NCI-H1436 (cell line): ENCODE results near the gene AEBP1.

Source experiments
- DNase-seq: peaks from one replicate; lab custom pipeline; 2025; lab: John Stamatoyannopoulos, UW

AEBP1 gene

GRCh38 chr7:44085546-44085945, 18.6 kb upstream of the AEBP1 start:
- DNase-seq = no peak

GRCh38 chr7:44086627-44087026, 17.5 kb upstream of the AEBP1 start:
- no peak for DNase-seq

- DNase-seq = no peak
Measured at GRCh38 chr7:44087911-44088838, 16.0 kb upstream of the AEBP1 start.

- DNase-seq = no peak
Measured at GRCh38 chr7:44093102-44093641, 11.0 kb upstream of the AEBP1 start.

GRCh38 chr7:44094365-44094764, 9.8 kb upstream of the AEBP1 start:
- DNase-seq = no peak

GRCh38 chr7:44094883-44095592, 9.1 kb upstream of the AEBP1 start:
- DNase-seq = no peak

GRCh38 chr7:44095781-44096180, 8.4 kb upstream of the AEBP1 start:
- DNase-seq = no peak

- no peak for DNase-seq
Measured at GRCh38 chr7:44096326-44096881, 7.7 kb upstream of the AEBP1 start.

- DNase-seq = no peak
Measured at GRCh38 chr7:44097064-44097932, 6.8 kb upstream of the AEBP1 start.

GRCh38 chr7:44098092-44099068, 5.8 kb upstream of the AEBP1 start:
- DNase-seq = no peak

- no peak for DNase-seq
Measured at GRCh38 chr7:44099669-44100068, 4.5 kb upstream of the AEBP1 start.

- no peak for DNase-seq
Measured at GRCh38 chr7:44100458-44101302, 3.5 kb upstream of the AEBP1 start.

- no peak for DNase-seq
Measured at GRCh38 chr7:44101303-44101965, 2.7 kb upstream of the AEBP1 start.

- no peak for DNase-seq
Measured at GRCh38 chr7:44101966-44102845, 1.9 kb upstream of the AEBP1 start.

- no peak for DNase-seq
Measured at GRCh38 chr7:44102846-44103565, 1.1 kb upstream of the AEBP1 start.

- no peak for DNase-seq
Measured at GRCh38 chr7:44103566-44103922, 601 bp upstream of the AEBP1 start.
